GM19324 (cell line): ENCODE results near the gene EBF3.

ENCODE experiments used
- ATAC-seq: cut with Tn5 transposase; IDR thresholded peaks from one replicate; pipeline ENCODE4 v1.9.1; 2021; ENCODE audit warnings: mild to moderate bottlenecking, moderate library complexity; ENCODE audit not compliant: unreplicated experiment, low FRiP score

The EBF3 gene

DNA sequence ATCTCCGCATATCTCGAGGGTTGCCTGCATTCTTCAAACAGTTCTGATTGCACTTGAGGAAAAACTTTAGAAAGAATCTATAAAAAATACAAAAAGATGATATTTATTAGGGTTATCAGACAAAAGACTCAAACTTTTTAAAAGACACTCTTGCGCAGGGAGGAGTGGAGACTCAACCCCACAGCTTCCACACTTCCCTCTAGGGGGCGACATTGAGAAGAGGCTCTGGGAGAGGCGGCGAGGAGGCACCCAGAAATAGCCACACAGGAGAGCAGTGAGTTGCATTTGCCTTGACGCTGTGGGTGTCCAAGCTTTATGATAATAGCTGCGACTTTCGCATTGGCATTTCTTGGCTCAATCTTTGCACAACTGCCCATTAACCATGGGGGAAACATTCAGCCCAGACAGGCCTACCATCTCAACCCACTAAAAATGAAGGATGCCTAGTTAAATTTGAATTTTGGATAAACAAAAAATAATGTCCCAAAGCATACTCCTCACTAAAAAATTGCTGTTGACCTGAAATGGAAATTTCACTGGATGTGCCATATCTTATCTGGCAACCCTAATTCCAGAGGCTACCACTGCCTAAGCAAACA, 86.2 kb downstream of the EBF3 start:
- no peak for ATAC-seq

DNA sequence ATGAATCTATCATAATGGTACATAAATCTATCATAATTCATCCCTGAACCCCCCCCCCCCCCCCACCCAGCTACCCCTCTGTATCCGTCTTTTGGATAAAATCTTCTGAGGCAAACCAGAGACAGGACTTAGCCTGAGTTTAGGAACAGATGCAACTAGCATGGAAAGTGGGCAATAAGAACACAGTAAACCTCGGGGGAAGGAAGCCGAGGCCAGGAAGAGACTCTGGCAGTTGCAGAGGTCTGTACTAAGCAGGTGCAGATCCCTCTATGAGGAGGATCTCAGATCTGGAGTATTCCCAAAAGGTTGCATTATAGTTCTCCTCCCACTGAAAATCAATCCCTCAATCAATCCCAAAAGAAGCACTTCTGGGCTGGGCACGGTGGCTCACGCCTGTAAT, 87.2 kb downstream of the EBF3 start:
- ATAC-seq = no peak

DNA sequence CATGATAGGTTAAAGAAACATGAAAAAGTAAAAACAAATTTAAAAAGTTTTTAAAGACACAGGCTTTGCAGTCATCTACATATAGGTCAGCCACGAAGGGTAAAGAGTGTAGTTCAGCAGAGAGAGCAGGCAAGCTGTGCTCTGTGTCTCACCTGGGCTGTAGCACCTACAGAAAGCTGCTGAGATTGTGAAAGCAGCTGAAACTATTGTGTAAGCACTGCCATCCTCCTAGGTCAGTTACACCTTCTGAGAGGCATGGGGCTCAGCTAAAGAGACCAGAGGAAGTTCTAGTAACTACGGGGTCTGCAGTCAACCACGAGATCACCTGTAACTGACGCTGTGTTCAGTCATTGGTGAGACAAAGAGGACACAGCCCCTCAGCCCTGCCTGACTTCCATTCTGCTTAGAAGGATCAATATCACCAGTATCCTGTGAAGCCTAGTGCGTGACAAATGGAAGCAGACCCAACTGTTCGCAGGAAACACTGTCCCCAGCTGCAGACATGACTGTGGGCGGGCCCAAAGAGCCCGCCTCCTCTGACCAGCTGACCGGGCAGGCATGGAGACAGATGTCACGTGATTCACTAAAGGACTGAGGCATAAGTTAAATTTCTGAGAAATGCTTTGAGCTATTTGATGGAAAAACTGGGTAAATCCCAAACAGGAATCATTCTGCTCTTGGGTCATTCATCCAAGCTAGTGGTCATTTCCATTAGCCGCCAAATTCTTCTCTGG, 87.9 kb downstream of the EBF3 start:
- ATAC-seq = no peak

DNA sequence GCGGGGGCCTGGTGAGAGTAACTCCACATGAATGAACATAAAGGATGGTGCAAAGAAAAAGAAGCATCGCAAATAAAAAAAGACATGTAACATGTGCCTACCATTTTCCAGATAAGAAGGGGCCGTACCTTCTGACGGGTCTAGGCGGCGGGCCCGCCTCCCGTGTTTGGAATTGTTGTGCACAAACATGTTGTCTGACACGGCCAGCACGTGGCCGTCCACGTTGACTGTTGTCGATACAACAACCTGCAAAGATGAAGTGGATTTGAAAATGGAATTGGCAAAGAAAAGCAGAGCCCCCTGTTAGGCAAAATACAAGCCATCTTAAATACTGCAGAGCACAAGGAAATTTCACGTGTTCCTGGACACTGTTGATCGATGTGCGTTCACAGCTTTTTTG, 90.7 kb downstream of the EBF3 start:
- no peak for ATAC-seq

DNA sequence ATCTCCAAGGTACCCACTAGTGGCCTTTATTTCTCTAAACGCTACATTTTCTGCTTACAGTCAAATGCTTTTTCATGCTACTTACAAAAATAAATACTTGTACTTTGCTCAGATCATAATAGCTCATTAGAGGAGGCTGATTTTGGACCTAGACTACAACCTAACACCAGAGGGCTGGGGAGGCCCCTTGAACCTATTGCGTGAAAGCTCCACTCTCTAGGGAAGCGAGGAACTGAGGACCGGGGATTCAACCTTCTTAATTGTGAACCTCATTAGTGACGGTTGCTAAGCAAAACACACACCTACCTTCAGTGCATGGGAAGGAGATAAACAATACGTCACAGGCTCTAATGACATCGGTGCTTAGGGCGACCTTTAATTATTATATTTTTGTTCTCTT, 92.1 kb downstream of the EBF3 start:
- no peak for ATAC-seq

DNA sequence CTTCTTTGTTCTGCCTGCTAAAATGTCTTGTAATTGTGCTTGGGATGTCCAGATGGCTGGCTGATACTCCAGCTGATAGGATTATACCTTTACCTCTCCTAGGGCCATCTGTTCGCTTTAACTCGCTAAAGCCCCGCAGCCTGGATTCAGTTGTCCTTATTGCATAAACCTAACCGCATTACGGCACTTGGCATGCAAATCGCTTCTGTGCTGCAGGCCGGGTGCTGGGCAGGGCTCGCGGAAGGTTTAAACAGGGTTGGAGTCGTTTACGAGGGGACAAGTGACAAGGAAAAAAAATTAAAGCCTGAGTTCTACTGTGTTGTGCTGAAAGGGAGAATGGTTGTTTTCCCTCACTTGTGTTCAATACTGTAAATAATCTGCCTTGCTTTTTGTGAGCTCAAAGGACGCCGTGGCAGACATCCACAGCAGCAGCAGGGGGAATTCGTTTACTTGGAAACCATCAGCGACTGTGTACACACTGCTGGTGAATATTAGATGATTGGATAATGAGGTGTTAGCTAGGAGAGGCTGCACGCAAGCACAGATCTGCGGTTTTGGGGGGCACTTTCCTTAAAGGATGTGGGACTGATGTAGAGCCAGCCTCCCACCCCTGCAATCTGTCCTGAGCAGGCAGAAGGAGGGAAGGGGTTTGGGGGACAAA, 93.0 kb downstream of the EBF3 start:
- no peak for ATAC-seq

DNA sequence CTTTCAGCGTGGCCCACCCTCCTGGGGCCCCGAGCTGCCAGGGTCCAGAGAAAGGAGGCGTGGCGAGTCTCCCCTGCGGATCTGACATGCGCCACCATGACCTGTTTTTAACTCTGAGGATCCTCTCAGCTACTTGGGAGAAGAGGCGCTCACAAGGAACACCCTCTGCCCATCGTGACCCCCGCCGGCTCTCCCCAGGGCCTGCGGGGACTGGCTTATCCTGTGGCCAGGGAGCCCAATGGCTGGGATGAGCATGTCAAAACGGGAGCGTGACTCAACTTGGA, 93.7 kb downstream of the EBF3 start:
- no peak for ATAC-seq

DNA sequence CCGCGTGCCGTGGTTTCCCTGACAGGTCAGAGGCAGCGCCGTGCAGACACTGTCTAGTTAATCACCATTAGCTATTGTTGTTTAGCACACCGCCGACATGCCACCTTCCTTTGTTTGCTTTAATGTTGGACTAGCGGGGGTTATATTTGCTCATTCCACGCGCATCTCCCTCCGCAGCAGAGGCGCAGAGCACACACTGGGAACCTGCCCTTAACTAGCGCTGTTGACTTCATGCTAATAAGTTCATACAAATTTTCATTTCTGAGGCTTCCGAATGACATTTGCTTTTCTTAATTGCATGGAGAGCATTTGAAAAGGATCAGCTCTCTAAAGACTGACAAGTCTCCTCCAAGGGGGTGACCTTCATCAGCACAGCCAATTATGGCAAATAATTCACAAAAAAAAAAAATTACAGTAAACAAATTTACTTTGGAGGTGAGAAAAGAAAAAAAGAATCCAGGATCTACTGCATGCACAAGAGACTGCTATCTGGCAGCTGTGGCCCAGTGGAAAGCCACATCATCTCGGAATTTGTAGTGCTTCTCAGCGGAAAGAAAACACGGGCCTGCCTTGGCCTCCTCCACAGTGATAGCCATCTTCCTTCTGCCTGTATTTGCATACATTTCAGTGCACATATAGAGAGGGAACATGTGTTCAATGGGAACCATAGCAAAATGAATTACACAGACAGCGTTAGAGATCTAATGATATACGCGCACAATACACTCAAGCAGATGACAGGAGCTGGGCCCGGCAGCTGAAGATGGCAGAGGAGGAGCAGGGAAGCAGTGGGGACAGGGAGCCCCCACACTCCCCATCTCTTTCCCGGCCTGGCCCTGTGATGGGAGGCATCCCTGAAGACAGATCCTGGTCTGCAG, 94.2 kb downstream of the EBF3 start:
- ATAC-seq = no peak

DNA sequence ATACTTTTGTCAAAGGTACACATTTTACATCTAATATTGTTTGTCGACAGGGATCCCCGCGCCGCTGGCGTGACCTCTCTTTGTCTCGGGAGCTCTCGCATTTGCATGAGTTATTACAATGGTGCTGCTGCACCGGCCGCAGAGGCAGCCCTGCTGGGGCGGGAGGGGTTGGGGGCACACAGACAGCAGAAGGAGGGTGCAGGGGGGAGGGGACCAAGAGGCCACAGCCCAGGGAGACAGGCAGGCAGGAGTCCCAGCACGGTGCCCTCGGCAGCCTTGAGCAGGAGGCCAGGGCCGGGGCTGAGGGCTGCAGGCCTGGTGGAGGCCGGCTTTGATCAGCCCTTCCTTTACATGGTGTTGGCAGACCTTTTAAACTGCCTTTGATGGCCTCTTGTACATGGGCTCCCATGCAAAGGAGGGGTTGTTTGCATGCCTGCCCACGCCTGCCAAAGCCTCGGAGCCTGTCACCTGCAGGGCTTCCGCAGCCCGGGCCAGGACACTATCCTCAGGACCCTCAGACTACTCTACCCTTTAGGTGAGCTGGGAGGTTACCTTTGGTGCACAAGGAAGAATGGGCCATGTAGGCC, 95.5 kb downstream of the EBF3 start:
- no peak for ATAC-seq

DNA sequence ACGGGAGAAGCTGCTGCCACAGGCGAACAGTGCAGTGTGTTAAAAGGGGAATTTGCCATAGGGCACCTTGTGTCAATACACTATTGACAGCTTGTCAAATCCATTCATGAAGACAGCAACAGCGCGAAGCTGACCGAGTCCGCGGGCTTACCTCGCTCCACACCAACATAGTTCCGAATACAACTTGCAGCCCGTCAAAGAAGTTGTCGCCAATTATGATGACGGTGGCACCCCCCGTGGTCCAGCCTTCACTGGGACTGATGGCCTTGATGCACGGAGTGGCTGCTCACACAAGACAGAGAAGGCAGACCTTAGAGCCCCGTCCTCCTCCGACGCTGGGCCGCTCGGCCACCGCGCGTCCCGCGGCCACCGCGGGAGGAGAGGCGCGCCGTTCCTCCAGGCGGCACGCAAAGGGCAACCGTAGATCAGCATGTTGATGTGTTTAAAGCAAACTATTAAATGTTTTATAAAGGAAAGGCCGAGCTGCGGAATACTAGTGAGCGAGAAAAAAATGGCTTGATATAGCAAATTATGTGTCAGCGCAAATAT, 96.4 kb downstream of the EBF3 start:
- no peak for ATAC-seq

DNA sequence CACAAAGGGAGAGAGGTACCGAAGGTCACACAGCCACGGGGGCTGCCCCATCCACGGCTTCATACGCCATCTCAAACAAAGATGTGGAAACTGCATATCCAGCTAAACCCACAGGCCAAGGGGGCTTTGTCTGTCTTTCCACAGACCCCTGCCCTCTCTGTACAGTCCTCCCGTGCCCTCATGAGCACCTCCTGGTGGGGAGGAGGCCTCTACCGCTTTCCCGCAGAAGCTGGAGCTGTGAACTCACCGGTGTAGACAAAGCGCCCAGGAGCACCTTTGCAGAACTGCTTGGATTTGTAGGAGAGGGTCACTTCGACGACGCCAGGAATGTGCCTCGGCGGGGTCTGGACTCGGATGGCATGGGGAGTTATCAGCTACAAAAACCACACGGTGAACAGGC, 97.2 kb downstream of the EBF3 start:
- no peak for ATAC-seq

DNA sequence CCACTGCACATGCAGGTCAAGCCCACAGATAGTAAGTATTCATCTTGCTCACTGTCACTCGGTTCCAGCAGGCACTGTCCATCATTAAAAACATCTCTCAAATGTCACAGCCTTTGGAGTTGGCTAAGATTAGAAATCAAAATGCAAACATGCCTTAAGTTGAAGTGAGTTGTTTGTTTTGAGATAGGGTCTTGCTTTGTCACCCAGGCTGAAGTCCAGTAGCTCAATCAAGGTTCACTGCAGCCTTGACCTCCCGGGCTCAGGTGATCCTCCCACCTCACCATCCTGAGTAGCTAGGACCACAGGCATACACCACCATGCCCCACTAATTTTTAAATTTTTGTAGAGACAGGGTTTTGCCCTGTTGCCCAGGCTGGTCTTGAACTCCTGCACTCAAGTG, 98.1 kb downstream of the EBF3 start:
- no peak for ATAC-seq

DNA sequence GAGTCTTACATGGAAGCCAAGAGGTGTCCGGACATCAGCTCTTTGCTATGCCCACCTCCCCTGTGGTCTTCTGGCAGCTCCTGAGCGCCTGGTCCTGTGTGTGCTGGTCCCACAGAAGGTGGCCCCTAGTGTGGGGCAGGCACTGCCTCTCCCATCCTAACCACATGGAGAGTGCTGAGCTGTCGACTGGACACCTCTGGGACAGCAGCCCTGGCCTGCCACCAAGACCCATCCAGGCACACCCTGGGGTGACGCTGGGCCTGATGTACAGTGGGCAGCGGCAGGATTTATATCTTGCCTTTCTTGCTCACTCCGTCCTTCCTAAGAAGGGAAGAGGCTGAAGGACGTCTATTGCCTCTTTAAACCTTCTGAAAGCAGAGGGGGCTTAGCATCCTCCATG, 98.7 kb downstream of the EBF3 start:
- ATAC-seq = no peak

DNA sequence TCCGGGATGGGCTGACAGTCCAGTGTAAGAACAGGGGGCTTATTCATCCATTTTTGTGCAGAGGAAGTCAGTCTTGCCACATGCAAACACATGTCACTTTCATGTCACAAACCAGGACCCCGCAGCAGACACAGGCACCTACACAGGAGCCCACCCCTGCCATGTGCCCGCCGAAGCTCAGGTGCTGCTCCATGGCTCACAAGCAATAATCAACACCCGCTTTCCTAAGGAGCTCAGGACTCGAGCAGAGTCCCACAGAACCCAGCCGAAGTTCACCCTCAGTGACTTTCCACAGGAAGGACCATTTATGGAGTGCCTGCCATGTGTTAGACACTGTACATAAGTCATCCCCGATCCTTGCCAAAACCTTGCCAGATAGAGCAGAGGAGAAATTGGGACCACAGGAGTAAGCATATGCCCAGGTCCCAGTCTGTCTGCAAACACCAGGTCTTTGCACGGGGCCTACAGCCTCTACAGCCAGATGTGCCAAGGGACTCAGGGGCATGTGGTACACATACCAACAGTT, 99.4 kb downstream of the EBF3 start:
- ATAC-seq = no peak

DNA sequence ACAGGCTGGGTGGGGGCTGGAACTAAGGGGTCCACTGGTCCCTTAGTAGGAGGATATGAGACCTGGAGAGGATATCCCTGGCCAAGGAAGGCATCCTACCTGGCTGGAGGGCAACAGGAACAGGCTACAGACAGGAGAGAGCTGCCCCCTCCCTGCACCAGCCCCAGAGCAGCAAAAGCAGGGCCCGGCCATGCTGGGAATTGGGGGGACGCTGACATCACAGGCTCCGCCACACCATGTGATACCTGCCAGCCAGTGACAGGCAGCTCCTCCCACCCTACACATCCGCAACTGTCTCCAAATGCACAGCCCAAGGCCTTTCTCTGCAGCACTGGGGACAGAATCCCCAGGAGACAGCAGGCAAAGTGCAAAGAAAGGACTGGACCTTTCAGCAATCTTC, 100.0 kb downstream of the EBF3 start:
- no peak for ATAC-seq

DNA sequence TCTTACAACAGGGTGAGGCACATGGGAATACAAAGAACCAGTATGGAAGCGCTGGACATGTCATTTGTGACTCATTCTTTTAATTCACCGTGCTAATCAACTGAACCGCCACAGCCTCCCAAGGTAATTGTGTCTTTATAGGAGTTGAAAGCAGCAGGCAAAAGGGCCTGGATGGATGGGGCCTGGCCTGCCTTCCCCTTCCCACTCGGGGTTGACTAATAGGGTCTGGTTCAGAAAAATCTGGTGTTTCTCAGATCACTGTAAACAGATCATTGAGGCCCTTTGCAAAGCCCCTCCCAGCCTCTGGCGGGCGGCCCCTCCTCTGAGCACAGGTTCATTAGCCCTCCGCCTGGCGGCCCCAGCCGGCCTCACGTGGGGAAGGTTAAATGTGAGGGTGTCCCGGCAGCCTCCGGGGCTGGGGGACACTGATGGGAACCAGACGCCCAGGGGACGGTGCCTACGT, 100.8 kb downstream of the EBF3 start:
- no peak for ATAC-seq

DNA sequence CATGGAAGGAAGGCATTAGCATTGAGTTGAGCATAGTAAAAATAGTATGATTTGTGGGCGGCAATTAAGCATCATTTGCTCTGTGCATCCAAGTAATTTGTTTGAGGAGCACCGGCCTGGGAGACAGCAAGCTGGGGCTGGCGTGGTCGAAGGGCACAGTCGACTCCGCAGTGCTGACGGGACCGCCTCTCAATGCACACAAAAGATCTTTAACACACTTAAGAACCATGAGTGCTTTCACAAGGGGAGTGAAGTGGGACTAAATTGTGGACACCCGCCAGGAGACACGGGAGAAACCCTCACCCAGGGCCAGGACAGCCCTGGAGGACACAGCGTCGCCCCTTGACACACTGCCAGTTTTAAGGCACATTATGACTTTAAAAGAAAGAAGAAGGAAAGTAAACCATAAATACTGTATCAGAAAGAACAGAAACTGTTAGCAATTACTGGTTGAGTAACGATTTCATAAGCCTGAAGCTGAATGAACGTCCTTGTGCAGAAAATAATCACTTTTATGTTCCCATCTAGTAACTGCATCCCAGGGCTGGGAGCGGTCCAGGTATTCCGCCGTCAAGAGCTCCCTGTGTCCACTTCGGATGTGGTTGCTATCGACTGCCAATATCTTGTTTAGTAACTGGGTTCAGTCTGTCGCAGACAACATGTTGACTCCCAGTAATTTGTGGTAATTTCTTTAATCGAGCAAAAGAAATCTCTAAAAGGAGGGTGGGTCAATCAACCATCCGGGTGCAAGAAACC, 102.1 kb downstream of the EBF3 start:
- no peak for ATAC-seq

DNA sequence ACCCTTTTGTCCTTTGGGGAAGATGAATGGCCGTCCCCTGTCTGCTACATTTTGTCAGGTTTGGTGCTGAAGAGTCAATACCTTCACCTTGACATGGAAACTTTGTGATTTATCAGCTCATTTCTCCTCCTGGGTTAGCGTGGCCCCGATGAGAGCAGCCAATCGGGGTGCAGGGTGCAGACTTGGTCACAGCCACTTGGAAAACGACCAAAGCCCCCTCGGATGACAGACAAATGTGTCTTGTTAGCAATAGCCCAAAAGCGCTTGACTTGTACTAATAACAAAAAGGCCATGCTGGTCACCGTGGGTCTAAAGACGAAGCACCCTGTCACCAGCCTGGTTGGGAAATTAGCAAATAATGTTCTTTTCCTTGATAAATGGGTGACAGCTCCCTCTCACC, 103.7 kb downstream of the EBF3 start:
- no peak for ATAC-seq

DNA sequence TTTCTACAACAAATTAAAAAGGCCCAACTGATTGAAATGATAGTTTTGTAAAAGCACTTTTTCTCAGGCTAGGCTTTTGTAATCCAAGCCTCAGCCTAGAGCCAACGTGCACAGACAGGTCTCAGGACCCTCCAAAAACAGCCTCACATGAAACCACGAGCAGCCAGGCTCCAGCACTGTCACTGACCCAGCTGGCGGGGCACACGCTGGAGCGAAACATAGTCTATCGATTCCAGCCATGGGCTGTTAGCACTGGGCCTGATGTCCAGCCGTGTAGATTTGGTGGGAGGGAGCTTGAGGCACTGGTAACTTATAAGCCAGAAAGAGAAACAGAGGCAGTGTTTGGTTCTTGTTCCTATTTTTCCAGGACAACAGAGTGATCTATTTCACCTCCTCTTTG, 104.5 kb downstream of the EBF3 start:
- no peak for ATAC-seq
